Fibroblast of peridontal ligament (primary cell): ENCODE measurements around the gene LAIR1.

Experiments
- DNase-seq: peaks from one replicate; pipeline ENCODE4 v3.0.0-alpha.2; 2010; ENCODE audit errors: extremely low read depth

Gene LAIR1

GRCh38 chr19:54317108-54317964 is 47.4 kb downstream of the LAIR1 start:
- DNase-seq: no peak

GRCh38 chr19:54316746-54317107 is 48.0 kb downstream of the LAIR1 start:
- no peak for DNase-seq

GRCh38 chr19:54315956-54316355 is 48.8 kb downstream of the LAIR1 start:
- DNase-seq: no peak

GRCh38 chr19:54312436-54313377 is 52.0 kb downstream of the LAIR1 start, which contains the start of gene LILRA5:
LILRA5 (minus strand) TSS chr19:54313166; CDS start chr19:54313019, 147 bp downstream.
- DNase-seq: no peak

GRCh38 chr19:54312011-54312410 is 52.7 kb downstream of the LAIR1 start:
- DNase-seq: no peak

GRCh38 chr19:54311486-54311885 is 53.2 kb downstream of the LAIR1 start:
- no peak for DNase-seq

- DNase-seq: no peak
Measured at GRCh38 chr19:54310543-54310942, 54.2 kb downstream of the LAIR1 start.

GRCh38 chr19:54309811-54310210 is 54.9 kb downstream of the LAIR1 start:
- no peak for DNase-seq

- no peak for DNase-seq
Measured at GRCh38 chr19:54307389-54308020, 57.2 kb downstream of the LAIR1 start.

GRCh38 chr19:54305141-54305540 is 59.6 kb downstream of the LAIR1 start:
- no peak for DNase-seq

GRCh38 chr19:54302257-54302656 is 62.5 kb downstream of the LAIR1 start:
- DNase-seq: no peak
